GM20000 (cell line): ENCODE results near the gene TMEM164.

Experiments
- DNase-seq: peaks from one replicate; pipeline ENCODE4 v3.0.0; 2012; ENCODE audit warnings: low spot score
- CTCF ChIP-seq: IDR thresholded peaks from 2 replicates; pipeline ENCODE4 v1.5.1; 2012; ENCODE audit warnings: mild to moderate bottlenecking, control low read depth; ENCODE audit errors: extremely low read depth, missing control alignments

The TMEM164 gene

GRCh38 chrX:110159865-110160264 lies 157.0 kb downstream of the TMEM164 start:
- DNase-seq = no peak
- TF ChIP-seq CTCF = no peak

DNA sequence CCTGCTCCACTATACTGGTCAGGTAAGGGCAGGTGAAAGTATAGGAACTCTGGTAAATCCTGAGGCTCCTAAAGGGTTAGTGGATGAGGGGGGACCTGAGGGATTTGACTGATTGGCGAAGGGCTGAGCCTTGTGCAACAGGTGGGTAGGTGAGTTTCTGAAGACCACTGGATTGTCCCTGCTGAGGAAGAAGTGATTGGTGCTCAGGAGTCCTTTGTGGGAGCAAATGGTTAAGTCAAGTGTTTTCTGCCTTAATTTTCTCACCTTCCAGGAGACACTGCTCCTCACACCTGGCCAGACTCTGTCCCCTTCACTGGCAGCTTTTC lies 158.4 kb downstream of the TMEM164 start:
- no peak for DNase-seq
- no peak for TF ChIP-seq CTCF

DNA sequence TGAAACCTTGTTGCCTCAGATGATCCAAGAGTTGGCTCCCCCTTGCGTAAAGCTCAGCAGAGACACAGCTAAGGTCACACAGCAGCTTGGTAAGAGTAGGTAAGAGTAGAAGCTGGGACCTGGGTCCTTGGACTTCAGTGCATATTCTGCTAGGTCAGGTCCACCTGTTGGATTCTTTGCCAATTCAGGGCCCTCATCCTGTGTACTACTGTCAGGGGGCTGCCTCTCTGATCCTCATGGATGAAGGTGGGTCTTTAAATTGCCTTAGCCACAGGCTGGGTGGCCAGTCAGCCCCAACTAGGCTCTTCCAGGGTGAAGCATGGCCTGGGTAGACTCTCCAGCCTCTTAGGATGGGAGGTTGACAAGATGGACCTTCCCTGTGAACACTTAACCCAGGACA lies 159.2 kb downstream of the TMEM164 start:
- TF ChIP-seq CTCF = no peak

GRCh38 chrX:110162867-110163266 lies 160.0 kb downstream of the TMEM164 start:
- DNase-seq = no peak
- TF ChIP-seq CTCF = no peak

More for the DNA sequence above, 159.2 kb downstream of the TMEM164 start:
- no peak for DNase-seq

- no peak for TF ChIP-seq CTCF
- no peak for DNase-seq
These were observed 160.6 kb downstream of the TMEM164 start for GRCh38 chrX:110163488-110163887.

- peak; percentile 50 for TF ChIP-seq CTCF
- DNase-seq = peak; percentile 16
These were observed 165.1 kb downstream of the TMEM164 start for GRCh38 chrX:110167952-110168451.

GRCh38 chrX:110168585-110168984 lies 165.7 kb downstream of the TMEM164 start:
- TF ChIP-seq CTCF = no peak
- DNase-seq = no peak
